Gastroesophageal sphincter (tissue), 3 donors: ENCODE measurements around the gene ODAD3.

ENCODE experiments used
- CTCF ChIP-seq, 4 experiments: fragments of 200-600 bp in 2 of 4; fragments of 450-650 bp in 2 of 4; sonication (generic) in 1 of 4; IDR thresholded peaks; one replicate each; pipeline ENCODE4 v1.5.1; 2017 to 2019; ENCODE audit warnings: antibody characterized with exemption in 4 of 4, mild to moderate bottlenecking in 2 of 4, moderate library complexity in 2 of 4
- EP300 ChIP-seq: sonication (generic); formaldehyde crosslinking; IDR thresholded peaks from one replicate; pipeline ENCODE4 v1.6.1; 2017; ENCODE audit warnings: antibody characterized with exemption, mild to moderate bottlenecking
- POLR2A ChIP-seq, 2 donors: fragments of 450-650 bp; IDR thresholded peaks; one replicate each; pipeline ENCODE4 v1.6.1; 2017; ENCODE audit warnings: antibody characterized with exemption in 2 of 2, mild to moderate bottlenecking in 2 of 2, moderate library complexity in 1 of 2
- POLR2AphosphoS5 ChIP-seq: sonication (generic); formaldehyde crosslinking; IDR thresholded peaks from one replicate; pipeline ENCODE4 v1.6.1; 2017; ENCODE audit warnings: antibody characterized with exemption

GRCh38 chr19:11383706-11384048 lies 51.2 kb downstream of the ODAD3 start:
- TF ChIP-seq CTCF (IDR thresholded peaks at IDR 0.05) (no peak), POLR2A (IDR thresholded peaks at IDR 0.05) (no peak), POLR2AphosphoS5 (no peak), EP300 (no peak)
